Parathyroid adenoma (tissue), 2 donors: Measurements from ENCODE around the gene PPIC.
"Not testable (repeated sequence)": the region's sequence is repeated elsewhere in the genome, so short reads cannot be mapped to it uniquely, and the experiment has no call there.

Source experiments
- H2AFZ ChIP-seq: fragments of 300-600 bp; sonication (generic); one replicate; pipeline ENCODE4 v1.7.0; 2017; ENCODE audit warnings: antibody characterized with exemption, mild to moderate bottlenecking
- H3K27ac ChIP-seq: fragments of 300-600 bp; sonication (generic); one replicate; pipeline ENCODE4 v1.7.0; 2017
- H3K27me3 ChIP-seq: fragments of 300-600 bp; sonication (generic); one replicate; pipeline ENCODE4 v1.7.0; 2017; ENCODE audit warnings: low read length; ENCODE audit not compliant: control insufficient read depth, insufficient read depth
- H3K36me3 ChIP-seq: fragments of 300-600 bp; sonication (generic); one replicate; pipeline ENCODE4 v1.7.0; 2017; ENCODE audit warnings: low read length; ENCODE audit not compliant: control insufficient read depth, insufficient read depth
- H3K4me1 ChIP-seq: fragments of 300-600 bp; sonication (generic); one replicate; pipeline ENCODE4 v1.7.0; 2017; ENCODE audit warnings: control low read depth
- H3K4me2 ChIP-seq: fragments of 300-600 bp; sonication (generic); one replicate; pipeline ENCODE4 v1.7.0; 2017; ENCODE audit warnings: low read length
- H3K4me3 ChIP-seq: fragments of 300-600 bp; sonication (generic); one replicate; pipeline ENCODE4 v1.7.0; 2017; ENCODE audit warnings: low read depth, low read length
- H3K79me2 ChIP-seq: fragments of 300-600 bp; sonication (generic); one replicate; pipeline ENCODE4 v1.7.0; 2017; ENCODE audit warnings: control low read depth
- H3K9ac ChIP-seq: fragments of 300-600 bp; sonication (generic); one replicate; pipeline ENCODE4 v1.7.0; 2017; ENCODE audit warnings: mild to moderate bottlenecking
- H3K9me3 ChIP-seq: fragments of 300-600 bp; sonication (generic); one replicate; pipeline ENCODE4 v1.7.0; 2017; ENCODE audit warnings: low read length; ENCODE audit not compliant: control insufficient read depth
- CTCF ChIP-seq: fragments of 300-600 bp; sonication (generic); IDR thresholded peaks from one replicate; pipeline ENCODE4 v1.7.0; 2017; ENCODE audit warnings: antibody characterized with exemption, mild to moderate bottlenecking
- donor health status: primary hyperparathyroidism.

Gene PPIC

GRCh38 chr5:122978068-122978467, 58.5 kb downstream of the PPIC start:
- no peak overlapping the region for H3K4me2 ChIP-seq
- H3K27ac ChIP-seq: no peak overlapping the region
- H3K4me3 ChIP-seq: no peak overlapping the region
- no peaks in the 10 kb centered on the region for H3K27me3 ChIP-seq
- H3K79me2 ChIP-seq: peaks cover under 1% of the 10 kb centered on the region
- H3K9me3 ChIP-seq: no peaks in the 10 kb centered on the region
- no peaks in the 10 kb centered on the region for H3K4me1 ChIP-seq
- H3K36me3 ChIP-seq: no peaks in the 10 kb centered on the region
- TF ChIP-seq CTCF: no peak
- H3K9ac ChIP-seq: no peak overlapping the region
- no peak overlapping the region for H2AFZ ChIP-seq

GRCh38 chr5:122977319-122977718, 59.2 kb downstream of the PPIC start:
- peaks cover 3% of the 10 kb centered on the region for H3K79me2 ChIP-seq
- no peaks in the 10 kb centered on the region for H3K4me1 ChIP-seq
- H3K36me3 ChIP-seq: no peaks in the 10 kb centered on the region
- H3K9me3 ChIP-seq: no peaks in the 10 kb centered on the region
- no peak overlapping the region for H3K27ac ChIP-seq
- H3K27me3 ChIP-seq: no peaks in the 10 kb centered on the region
- H3K9ac ChIP-seq: no peak overlapping the region
- no peak overlapping the region for H3K4me2 ChIP-seq
- no peak for TF ChIP-seq CTCF
- H3K4me3 ChIP-seq: no peak overlapping the region
- no peak overlapping the region for H2AFZ ChIP-seq

- H3K27ac ChIP-seq, H3K36me3 ChIP-seq, H3K9ac ChIP-seq, H3K4me3 ChIP-seq, H3K4me1 ChIP-seq, H2AFZ ChIP-seq, H3K9me3 ChIP-seq, H3K4me2 ChIP-seq, H3K27me3 ChIP-seq, H3K79me2 ChIP-seq: not testable (repeated sequence)
Observed at GRCh38 chr5:122974251-122974650, 62.3 kb downstream of the PPIC start.

GRCh38 chr5:122973759-122974158, 62.8 kb downstream of the PPIC start:
- not testable (repeated sequence) for H2AFZ ChIP-seq, H3K27me3 ChIP-seq, H3K4me3 ChIP-seq, H3K9ac ChIP-seq, H3K9me3 ChIP-seq, H3K4me1 ChIP-seq, H3K4me2 ChIP-seq, H3K79me2 ChIP-seq, H3K27ac ChIP-seq, H3K36me3 ChIP-seq
